HepG2 (cell line): ENCODE data around the gene PSMD8. TPM values are rescaled to one million over a fixed set of nuclear protein-coding genes. Genes with fewer than 3 reads are reported as not detected.

Source experiments
- ATAC-seq: fragments of 200-7000 bp; cut with Tn5 transposase; 3 replicates; pipeline ENCODE4 v1.9.1; 2020; ENCODE audit warnings: mild to moderate bottlenecking, moderate library complexity
- BruUV-seq: library from RNA; stranded (reverse); fragments of 400-500 nt; replicated peaks from 2 replicates; lab custom pipeline; 2021; lab: Mats Ljungman, UMichigan
- CTCF ChIA-PET: fragments of 300-600 bp; formaldehyde crosslinking; extraction: SDS; loops from one replicate; lab custom pipeline; 2021; ENCODE audit warnings: low total read pairs, inconsistent platforms, low intra/inter-chr PET ratio; lab: Yijun Ruan, JAX
- POLR2A ChIA-PET: fragments of 350-600 bp; sonication (Branson Sonifier 250); formaldehyde crosslinking; loops from one replicate; lab custom pipeline; 2020; ENCODE audit warnings: antibody characterized with exemption, inconsistent platforms; lab: Yijun Ruan, JAX
- DNase-seq: peaks from one replicate; pipeline ENCODE4 v3.0.0-alpha.2; 2015; ENCODE audit warnings: low spot score
- FAIRE-seq: peaks from 3 replicates; lab custom pipeline; 2011; peaks lifted over from hg19 to GRCh38; lab: Jason Lieb, UNC
- H2AFZ ChIP-seq: one replicate; pipeline ENCODE4 v1.6.1; 2011; ENCODE audit warnings: low read length, inconsistent platforms
- H3K27ac ChIP-seq: fragments of 300-600 bp; 3 replicates; pipeline ENCODE4 v1.8.0; 2011; ENCODE audit warnings: mixed run types, mild to moderate bottlenecking, mixed read lengths, low read length, inconsistent platforms; ENCODE audit not compliant: insufficient read depth; ENCODE audit errors: extremely low read length
- H3K27me3 ChIP-seq, 2 experiments: fragments of 200-600 bp in 1 of 2; 2 replicates in 1 of 2; 3 replicates in 1 of 2; pipeline versions ENCODE4 v1.6.0 to v1.8.0; 2011; ENCODE audit warnings: low read length in 2 of 2, mild to moderate bottlenecking in 2 of 2, moderate library complexity in 2 of 2, inconsistent platforms in 1 of 2; ENCODE audit not compliant: insufficient read depth in 2 of 2, control insufficient read depth in 1 of 2
- H3K36me3 ChIP-seq, 2 experiments: fragments of 200-600 bp in 1 of 2; replicated peaks in 1 of 2; 2 replicates in 1 of 2; 3 replicates in 1 of 2; pipeline versions ENCODE4 v1.5.1 to v1.8.0; 2011; ENCODE audit warnings: low read length in 2 of 2, inconsistent platforms in 1 of 2; ENCODE audit not compliant: insufficient read depth in 2 of 2, control insufficient read depth in 1 of 2
- H3K4me1 ChIP-seq: 2 replicates; pipeline ENCODE4 v1.5.1; 2012; ENCODE audit warnings: low read length, inconsistent platforms; ENCODE audit not compliant: insufficient read depth
- H3K4me2 ChIP-seq: 2 replicates; pipeline ENCODE4 v1.6.0; 2011; ENCODE audit warnings: low read depth, low read length, inconsistent platforms
- H3K4me3 ChIP-seq, 3 experiments: fragments of 200-600 bp in 1 of 3; sonication (generic), shearing (Covaris generic) in 1 of 3; replicated peaks in 1 of 3; 2 replicates each; pipeline ENCODE4 v1.5.1; 2011 to 2016; ENCODE audit warnings: low read length in 3 of 3, inconsistent platforms in 2 of 3, low read depth in 2 of 3, mild to moderate bottlenecking in 2 of 3, control low read depth in 1 of 3, mixed read lengths in 1 of 3; ENCODE audit not compliant: insufficient read depth in 1 of 3
- H3K79me2 ChIP-seq: one replicate; pipeline ENCODE4 v1.6.1; 2011; ENCODE audit warnings: low read length, inconsistent platforms; ENCODE audit not compliant: insufficient read depth
- H3K9ac ChIP-seq: 2 replicates; pipeline ENCODE4 v1.6.0; 2011; ENCODE audit warnings: mild to moderate bottlenecking, low read depth, low read length, inconsistent platforms; ENCODE audit not compliant: insufficient read depth
- H3K9me3 ChIP-seq: 2 replicates; pipeline ENCODE4 v1.5.1; 2012; ENCODE audit warnings: mild to moderate bottlenecking, low read length
- H4K20me1 ChIP-seq: 2 replicates; pipeline ENCODE4 v1.6.0; 2011; ENCODE audit warnings: inconsistent platforms, mild to moderate bottlenecking, low read length, moderate library complexity; ENCODE audit not compliant: insufficient read depth
- MEIS2 ChIP-seq: sonication (generic); formaldehyde crosslinking; IDR thresholded peaks from 2 replicates; pipeline ENCODE4 v1.9.0; 2021; ENCODE audit warnings: mild to moderate bottlenecking, missing genetic modification reagents
- NFYC ChIP-seq: IDR thresholded peaks from 2 replicates; pipeline ENCODE4 v1.6.1; 2016; ENCODE audit warnings: missing genetic modification reagents, missing compliant biosample characterization
- NR2F1 ChIP-seq, 2 experiments: fragments of 450-650 bp in 1 of 2; formaldehyde crosslinking in 1 of 2; IDR thresholded peaks; 2 replicates each; pipeline versions ENCODE4 v1.5.0 to v1.6.1; 2016 to 2020; ENCODE audit warnings: mild to moderate bottlenecking in 1 of 2, missing compliant biosample characterization in 1 of 2, missing genetic modification reagents in 1 of 2, moderate library complexity in 1 of 2
- PITX1 ChIP-seq: sonication (generic); formaldehyde crosslinking; IDR thresholded peaks from 2 replicates; pipeline ENCODE4 v1.5.1; 2020; ENCODE audit warnings: mild to moderate bottlenecking, missing genetic modification reagents
- TOPORS ChIP-seq: sonication (generic); formaldehyde crosslinking; IDR thresholded peaks from 2 replicates; pipeline ENCODE4 v1.8.0; 2023; ENCODE audit warnings: mild to moderate bottlenecking, missing genetic modification reagents
- ZBTB42 ChIP-seq: sonication (generic); formaldehyde crosslinking; IDR thresholded peaks from 2 replicates; pipeline ENCODE4 v1.5.0; 2020; ENCODE audit warnings: mild to moderate bottlenecking, missing genetic modification reagents
- ZFP82 ChIP-seq: sonication (generic); formaldehyde crosslinking; IDR thresholded peaks from 2 replicates; pipeline ENCODE4 v1.5.1; 2020; ENCODE audit warnings: mild to moderate bottlenecking, missing genetic modification reagents, borderline replicate concordance
- ZKSCAN5 ChIP-seq: sonication (generic); formaldehyde crosslinking; IDR thresholded peaks from 2 replicates; pipeline ENCODE4 v1.5.1; 2020; ENCODE audit warnings: mild to moderate bottlenecking, missing genetic modification reagents
- ZNF839 ChIP-seq: sonication (generic); formaldehyde crosslinking; IDR thresholded peaks from 2 replicates; pipeline ENCODE4 v1.4.0; 2020; ENCODE audit warnings: missing genetic modification reagents, mild to moderate bottlenecking, borderline replicate concordance
- WGBS: methylation state at CpG from one replicate; pipeline ENCODE4 v1.1.6; 2017; ENCODE audit warnings: low lambda C conversion rate; 5-methylcytosine and 5-hydroxymethylcytosine counted together
- in situ Hi-C: cut with HindIII; loops from 2 replicates; pipeline ENCODE4 v1.10.0; 2017; ENCODE audit warnings: low pct_unique_long_range_greater_than_20kb; ENCODE audit not compliant: extremely low pct_ligation_motif_present
- intact Hi-C: fragments of 100-400 bp; cut with micrococcal nuclease; formaldehyde crosslinking; loops from one replicate; pipeline ENCODE4 v1.10.0; 2022; ENCODE audit not compliant: unreplicated experiment
- polyA plus RNA-seq, 8 experiments: library from polyadenylated mRNA; depleted of rRNA in 3 of 8; stranded (reverse) in 7 of 8; unstranded in 1 of 8; fragments of >200 nt; fragmentation: Illumina TruSeq in 4 of 8; extraction: Trizol in 4 of 8; gene quantifications; 2 replicates each; pipeline versions ENCODE4 v1.2.1 to v1.2.3, GENCODE V29; 2011 to 2016; ENCODE audit warnings: low read depth in 4 of 8, missing spikeins in 1 of 8, mixed read lengths in 1 of 8; ENCODE audit not compliant: insufficient read depth in 1 of 8
- total RNA-seq, 5 experiments: library from RNA; depleted of rRNA; stranded (reverse); fragments of >200 nt; fragmentation: Illumina TruSeq; extraction: Trizol; gene quantifications; 2 replicates each; pipeline ENCODE4 v1.2.3, GENCODE V29; 2016; ENCODE audit warnings: low read depth in 1 of 5
- TF ChIP-seq, protein P1 (sequence below): sonication (generic); formaldehyde crosslinking; IDR thresholded peaks from 2 replicates; pipeline ENCODE4 v1.5.0; 2020; ENCODE audit warnings: missing genetic modification reagents

The PSMD8 gene
- total and polyA plus RNA-seq, 2 of the 13 experiments (the other 11 are each of a cell fraction or from before 2014, with no cell fraction given) = 162 to 296 TPM

DNA sequence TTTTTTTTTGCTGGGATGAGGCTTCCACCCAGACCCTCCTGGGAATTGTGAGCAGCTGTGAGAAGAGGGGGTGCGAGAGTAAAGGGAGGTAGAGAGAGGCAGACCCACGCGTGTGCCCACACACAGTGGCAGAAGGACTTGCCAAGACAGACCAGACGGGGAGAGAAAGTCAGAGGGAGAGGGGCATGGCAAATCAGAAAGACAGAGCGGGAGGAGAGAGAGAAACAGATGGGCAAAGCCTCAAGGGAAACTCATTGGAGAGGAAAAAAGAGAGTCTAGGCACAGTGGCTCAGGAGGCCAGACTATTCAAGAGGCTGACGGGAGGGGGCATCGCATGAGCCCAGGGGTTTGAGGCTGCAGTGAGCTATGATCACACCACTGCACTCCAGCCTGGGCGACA lies 21.8 kb upstream of the PSMD8 start:
- FAIRE-seq (no peak), ATAC-seq (no peak), DNase-seq (no peak)
- Histone ChIP-seq H3K27me3 (peaks cover 4 to 20% of the 10 kb centered on the region in 2 experiments; a peak in 4 of 5 replicates), H3K36me3 (no peaks in the 10 kb centered on the region), H3K79me2 (no peaks in the 10 kb centered on the region), H3K9me3 (no peaks in the 10 kb centered on the region), H3K9ac (no peak overlapping the region), H3K4me3 (no peak overlapping the region), H3K27ac (no peak overlapping the region), H3K4me1 (no peaks in the 10 kb centered on the region), H2AFZ (no peak overlapping the region), H3K4me2 (no peak overlapping the region), H4K20me1 (no peaks in the 10 kb centered on the region)
- intact Hi-C loops = no loop called here
- WGBS = 49% methylated on average over 8 of the region's 8 CpGs
- TF ChIP-seq TOPORS (CRISPR knock-in tag) (no peak), MEIS2 (no peak), ZBTB42 (CRISPR knock-in tag) (no peak), ZFP82 (no peak), NR2F1 (CRISPR knock-in tag; IDR thresholded peaks at IDR 0.05) (no peak), PITX1 (CRISPR knock-in tag) (no peak), ZNF839 (CRISPR knock-in tag) (no peak), ZKSCAN5 (no peak), NFYC (CRISPR knock-in tag) (no peak)
- TF ChIP-seq, protein P1, sequence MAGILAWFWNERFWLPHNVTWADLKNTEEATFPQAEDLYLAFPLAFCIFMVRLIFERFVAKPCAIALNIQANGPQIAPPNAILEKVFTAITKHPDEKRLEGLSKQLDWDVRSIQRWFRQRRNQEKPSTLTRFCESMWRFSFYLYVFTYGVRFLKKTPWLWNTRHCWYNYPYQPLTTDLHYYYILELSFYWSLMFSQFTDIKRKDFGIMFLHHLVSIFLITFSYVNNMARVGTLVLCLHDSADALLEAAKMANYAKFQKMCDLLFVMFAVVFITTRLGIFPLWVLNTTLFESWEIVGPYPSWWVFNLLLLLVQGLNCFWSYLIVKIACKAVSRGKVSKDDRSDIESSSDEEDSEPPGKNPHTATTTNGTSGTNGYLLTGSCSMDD = no peak
- in situ Hi-C loops = no loop called here
- CTCF ChIA-PET = no interaction called here
- POLR2A ChIA-PET = no interaction called here
- BruUV-seq = no TSS peak
